K562 (cell line): ENCODE results near the gene BORA. TPM values are rescaled to one million over a fixed set of nuclear protein-coding genes. Genes with fewer than 3 reads are reported as not detected.

Source experiments
- ARNT ChIP-seq, 2 experiments: fragments of 450-650 bp; IDR thresholded peaks; 2 replicates each; pipeline ENCODE4 v1.6.1; 2016; ENCODE audit warnings: mild to moderate bottlenecking in 1 of 2
- CBX1 ChIP-seq: sonication (generic); IDR thresholded peaks from 2 replicates; pipeline ENCODE4 v1.6.1; 2016; ENCODE audit warnings: antibody characterized with exemption, low read depth, mild to moderate bottlenecking
- CREM ChIP-seq: IDR thresholded peaks from 2 replicates; pipeline ENCODE4 v1.6.1; 2014; ENCODE audit warnings: antibody characterized with exemption, low read depth
- EP300 ChIP-seq: IDR thresholded peaks from 2 replicates; pipeline ENCODE4 v1.6.1; 2012; ENCODE audit warnings: low read length, improper control_type of control experiment
- FOXK2 ChIP-seq, 2 experiments: fragments of 450-650 bp; IDR thresholded peaks in 1 of 2; conservative IDR thresholded peaks in 1 of 2; 2 replicates each; pipeline ENCODE4 v1.6.1; 2016; ENCODE audit warnings: low read depth in 2 of 2, mild to moderate bottlenecking in 1 of 2
- FOXP1 ChIP-seq: sonication (generic); formaldehyde crosslinking; IDR thresholded peaks from 2 replicates; pipeline ENCODE4 v1.8.0; 2022; ENCODE audit warnings: mild to moderate bottlenecking, missing genetic modification reagents
- GTF2A2 ChIP-seq: IDR thresholded peaks from 2 replicates; pipeline ENCODE4 v1.6.1; 2016; ENCODE audit warnings: mild to moderate bottlenecking, missing genetic modification characterization, missing compliant biosample characterization
- HNRNPK ChIP-seq: fragments of 200-400 bp; formaldehyde crosslinking; IDR thresholded peaks from one replicate; pipeline ENCODE4 v1.6.1; 2018; ENCODE audit warnings: mild to moderate bottlenecking, low read depth, low read length; ENCODE audit not compliant: poor library complexity, severe bottlenecking
- MIER1 ChIP-seq: fragments of 450-650 bp; IDR thresholded peaks from 2 replicates; pipeline ENCODE4 v1.6.1; 2016; ENCODE audit warnings: antibody characterized with exemption, mild to moderate bottlenecking, low read depth
- MXI1 ChIP-seq: IDR thresholded peaks from 2 replicates; pipeline ENCODE4 v1.6.1; 2011; ENCODE audit warnings: low read depth, mild to moderate bottlenecking, improper control_type of control experiment, low read length
- NFATC3 ChIP-seq: fragments of 450-650 bp; IDR thresholded peaks from 2 replicates; pipeline ENCODE4 v1.6.1; 2017; ENCODE audit warnings: mild to moderate bottlenecking
- NR2F6 ChIP-seq: fragments of 450-650 bp; formaldehyde crosslinking; IDR thresholded peaks from 2 replicates; pipeline ENCODE4 v1.4.0; 2020; ENCODE audit warnings: mild to moderate bottlenecking
- NR4A1 ChIP-seq, 2 experiments: fragments of 250-450 bp in 1 of 2; fragments of 450-650 bp in 1 of 2; sonication (Bioruptor Pico) in 1 of 2; IDR thresholded peaks; 2 replicates each; pipeline versions ENCODE4 v1.4.0 to v1.6.1; 2016 to 2020; ENCODE audit warnings: mild to moderate bottlenecking in 2 of 2, missing compliant biosample characterization in 1 of 2, missing genetic modification characterization in 1 of 2, moderate library complexity in 1 of 2
- TAL1 ChIP-seq: fragments of 450-650 bp; IDR thresholded peaks from 2 replicates; pipeline ENCODE4 v1.6.1; 2016; ENCODE audit warnings: mild to moderate bottlenecking
- XRCC5 ChIP-seq: fragments of 200-400 bp; formaldehyde crosslinking; IDR thresholded peaks from 2 replicates; pipeline ENCODE4 v1.6.1; 2017; ENCODE audit warnings: low read depth, mild to moderate bottlenecking, low read length
- ZFP36 ChIP-seq: fragments of 150-350 bp; IDR thresholded peaks from 2 replicates; pipeline ENCODE4 v1.6.1; 2018; ENCODE audit warnings: low read length, low read depth; ENCODE audit not compliant: partially characterized antibody
- ZNF766 ChIP-seq: fragments of 200-800 bp; sonication (Bioruptor generic); conservative IDR thresholded peaks from 2 replicates; pipeline ENCODE4 v1.6.1; 2016; ENCODE audit warnings: missing genetic modification characterization, missing compliant biosample characterization
- polyA plus RNA-seq, 8 experiments: library from polyadenylated mRNA; depleted of rRNA in 4 of 8; stranded (reverse) in 5 of 8; unstranded in 3 of 8; fragments of >200 nt; fragmentation: Nextera tagmentation in 2 of 8; fragmentation: Illumina TruSeq in 1 of 8; extraction: Ambion mirVana in 2 of 8; extraction: Trizol in 1 of 8; gene quantifications; 2 replicates each; pipeline versions ENCODE4 v1.2.1 to v1.2.3, GENCODE V29; 2011 to 2014; ENCODE audit warnings: inconsistent platforms in 1 of 8, missing spikeins in 1 of 8
- total RNA-seq, 7 experiments: library from RNA; depleted of rRNA in 6 of 7; stranded (reverse); fragments of >200 nt in 6 of 7; fragmentation: Illumina TruSeq in 2 of 7; extraction: Trizol in 2 of 7; gene quantifications; 2 replicates each; pipeline versions ENCODE4 v1.2.1 to v1.2.3, GENCODE V29; 2011 to 2021; ENCODE audit warnings: low replicate concordance in 1 of 7
- TF ChIP-seq, protein P1 (sequence below): fragments of 450-650 bp; IDR thresholded peaks from 2 replicates; pipeline ENCODE4 v1.6.1; 2016; ENCODE audit warnings: antibody characterized with exemption
- TF ChIP-seq, protein P2 (sequence below), 2 experiments: fragments of 450-650 bp; IDR thresholded peaks; 2 replicates each; pipeline ENCODE4 v1.6.1; 2016
- TF ChIP-seq, protein P3 (sequence below): sonication (generic); formaldehyde crosslinking; IDR thresholded peaks from 2 replicates; pipeline ENCODE4 v1.8.1; 2023; ENCODE audit warnings: mild to moderate bottlenecking, missing genetic modification reagents
- TF ChIP-seq, protein P4 (sequence below), 2 experiments: IDR thresholded peaks; 2 replicates each; pipeline ENCODE4 v1.6.1; 2012; ENCODE audit warnings: improper control_type of control experiment in 2 of 2, low read depth in 2 of 2, low read length in 2 of 2, borderline replicate concordance in 1 of 2

BORA gene
- total and polyA plus RNA-seq, 9 of the 15 experiments (the other 6 are each of a cell fraction or from before 2014, with no cell fraction given) = 12.4 to 21.5 (median 18.2) TPM

DNA sequence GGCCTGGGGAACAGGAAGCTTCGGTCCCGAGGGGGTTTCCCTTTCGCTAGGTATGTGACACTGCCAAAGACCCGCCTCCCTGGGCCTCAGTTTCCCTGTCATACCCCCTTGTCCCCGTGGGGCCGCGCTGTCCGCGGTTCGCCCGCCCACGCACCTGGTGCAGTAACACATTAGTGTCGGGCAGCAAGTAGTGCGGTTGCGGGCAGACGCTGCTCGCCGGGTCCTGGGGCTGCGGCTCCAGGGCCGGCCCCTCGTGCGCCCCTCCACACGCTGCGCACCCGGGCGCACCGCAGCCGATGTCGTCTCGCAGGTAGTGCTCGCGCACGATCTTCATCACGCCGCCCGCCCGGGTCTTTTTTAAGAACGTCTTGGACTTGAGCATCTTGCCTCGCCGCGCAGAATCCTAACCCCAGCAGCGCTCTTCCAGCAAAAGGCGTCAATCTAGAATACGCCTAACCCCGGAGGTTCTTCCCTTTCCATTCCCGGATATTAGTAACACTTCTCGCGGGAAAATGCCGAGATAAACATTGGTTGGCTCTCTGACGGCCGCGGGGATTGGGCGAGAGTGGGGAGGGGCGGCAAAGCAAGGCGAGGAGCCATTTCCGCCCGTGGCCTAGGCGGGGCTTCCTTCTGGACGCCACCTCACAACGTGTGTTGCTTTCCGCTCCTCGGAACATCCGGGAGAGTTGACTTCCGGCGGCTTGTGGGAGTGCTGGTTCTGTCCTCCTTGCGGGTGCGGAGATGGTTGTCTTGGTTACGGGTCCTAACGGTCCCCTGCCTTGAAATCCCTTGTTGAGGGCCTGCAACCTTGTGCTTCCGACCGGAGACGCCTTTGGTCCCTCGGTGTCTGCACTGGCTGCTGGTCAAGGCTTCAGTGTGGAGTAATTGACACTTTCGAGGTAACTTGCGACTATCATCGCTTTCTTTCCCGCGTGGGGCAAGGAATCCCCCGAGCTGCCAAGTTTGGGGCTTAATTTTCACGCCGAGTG, 54.0 kb downstream of the BORA start, which contains the start of the genes DIS3 and PIBF1 (continued):
- TF ChIP-seq, protein P1, sequence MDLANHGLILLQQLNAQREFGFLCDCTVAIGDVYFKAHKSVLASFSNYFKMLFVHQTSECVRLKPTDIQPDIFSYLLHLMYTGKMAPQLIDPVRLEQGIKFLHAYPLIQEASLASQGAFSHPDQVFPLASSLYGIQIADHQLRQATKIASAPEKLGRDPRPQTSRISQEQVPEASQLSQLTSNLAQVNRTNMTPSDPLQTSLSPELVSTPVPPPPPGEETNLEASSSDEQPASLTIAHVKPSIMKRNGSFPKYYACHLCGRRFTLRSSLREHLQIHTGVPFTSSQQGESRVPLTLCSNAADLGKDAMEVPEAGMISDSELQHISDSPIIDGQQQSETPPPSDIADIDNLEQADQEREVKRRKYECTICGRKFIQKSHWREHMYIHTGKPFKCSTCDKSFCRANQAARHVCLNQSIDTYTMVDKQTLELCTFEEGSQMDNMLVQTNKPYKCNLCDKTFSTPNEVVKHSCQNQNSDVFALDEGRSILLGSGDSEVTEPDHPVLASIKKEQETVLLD = no peak
- TF ChIP-seq EP300 (peak; percentile 16; the same call in 1 of the 2 replicates), NR2F6 (CRISPR knock-in tag) (no peak), ZNF766 (CRISPR knock-in tag) (no peak), NFATC3 (no peak), ZFP36 (no peak), FOXP1 (CRISPR knock-in tag) (no peak; the same call in 1 of the 2 replicates), NR4A1 (CRISPR knock-in tag; IDR thresholded peaks at IDR 0.05) (no peak), NR4A1 (tag; IDR thresholded peaks at IDR 0.05) (no peak), FOXK2 (conservative IDR thresholded peaks at IDR 0.05 in 1 of 2, IDR thresholded peaks at IDR 0.05 in 1 of 2; ENCODE audit: low read depth in 2 of 2) (peak; percentile 86 to 90; a peak in 3 of 4 replicates), XRCC5 (no peak), MXI1 (peak; percentile 79), ARNT (IDR thresholded peaks at IDR 0.05) (no peak), CREM (peak; percentile 50; the same call in 1 of the 2 replicates), TAL1 (no peak), CBX1 (no peak), MIER1 (no peak), GTF2A2 (tag) (no peak), HNRNPK (no peak)
- TF ChIP-seq, protein P2, sequence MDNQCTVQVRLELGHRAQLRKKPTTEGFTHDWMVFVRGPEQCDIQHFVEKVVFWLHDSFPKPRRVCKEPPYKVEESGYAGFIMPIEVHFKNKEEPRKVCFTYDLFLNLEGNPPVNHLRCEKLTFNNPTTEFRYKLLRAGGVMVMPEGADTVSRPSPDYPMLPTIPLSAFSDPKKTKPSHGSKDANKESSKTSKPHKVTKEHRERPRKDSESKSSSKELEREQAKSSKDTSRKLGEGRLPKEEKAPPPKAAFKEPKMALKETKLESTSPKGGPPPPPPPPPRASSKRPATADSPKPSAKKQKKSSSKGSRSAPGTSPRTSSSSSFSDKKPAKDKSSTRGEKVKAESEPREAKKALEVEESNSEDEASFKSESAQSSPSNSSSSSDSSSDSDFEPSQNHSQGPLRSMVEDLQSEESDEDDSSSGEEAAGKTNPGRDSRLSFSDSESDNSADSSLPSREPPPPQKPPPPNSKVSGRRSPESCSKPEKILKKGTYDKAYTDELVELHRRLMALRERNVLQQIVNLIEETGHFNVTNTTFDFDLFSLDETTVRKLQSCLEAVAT (IDR thresholded peaks at IDR 0.05) = no peak
- TF ChIP-seq, protein P3, sequence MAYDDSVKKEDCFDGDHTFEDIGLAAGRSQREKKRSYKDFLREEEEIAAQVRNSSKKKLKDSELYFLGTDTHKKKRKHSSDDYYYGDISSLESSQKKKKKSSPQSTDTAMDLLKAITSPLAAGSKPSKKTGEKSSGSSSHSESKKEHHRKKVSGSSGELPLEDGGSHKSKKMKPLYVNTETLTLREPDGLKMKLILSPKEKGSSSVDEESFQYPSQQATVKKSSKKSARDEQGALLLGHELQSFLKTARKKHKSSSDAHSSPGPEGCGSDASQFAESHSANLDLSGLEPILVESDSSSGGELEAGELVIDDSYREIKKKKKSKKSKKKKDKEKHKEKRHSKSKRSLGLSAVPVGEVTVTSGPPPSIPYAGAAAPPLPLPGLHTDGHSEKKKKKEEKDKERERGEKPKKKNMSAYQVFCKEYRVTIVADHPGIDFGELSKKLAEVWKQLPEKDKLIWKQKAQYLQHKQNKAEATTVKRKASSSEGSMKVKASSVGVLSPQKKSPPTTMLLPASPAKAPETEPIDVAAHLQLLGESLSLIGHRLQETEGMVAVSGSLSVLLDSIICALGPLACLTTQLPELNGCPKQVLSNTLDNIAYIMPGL (CRISPR knock-in tag) = no peak
- TF ChIP-seq, protein P4, sequence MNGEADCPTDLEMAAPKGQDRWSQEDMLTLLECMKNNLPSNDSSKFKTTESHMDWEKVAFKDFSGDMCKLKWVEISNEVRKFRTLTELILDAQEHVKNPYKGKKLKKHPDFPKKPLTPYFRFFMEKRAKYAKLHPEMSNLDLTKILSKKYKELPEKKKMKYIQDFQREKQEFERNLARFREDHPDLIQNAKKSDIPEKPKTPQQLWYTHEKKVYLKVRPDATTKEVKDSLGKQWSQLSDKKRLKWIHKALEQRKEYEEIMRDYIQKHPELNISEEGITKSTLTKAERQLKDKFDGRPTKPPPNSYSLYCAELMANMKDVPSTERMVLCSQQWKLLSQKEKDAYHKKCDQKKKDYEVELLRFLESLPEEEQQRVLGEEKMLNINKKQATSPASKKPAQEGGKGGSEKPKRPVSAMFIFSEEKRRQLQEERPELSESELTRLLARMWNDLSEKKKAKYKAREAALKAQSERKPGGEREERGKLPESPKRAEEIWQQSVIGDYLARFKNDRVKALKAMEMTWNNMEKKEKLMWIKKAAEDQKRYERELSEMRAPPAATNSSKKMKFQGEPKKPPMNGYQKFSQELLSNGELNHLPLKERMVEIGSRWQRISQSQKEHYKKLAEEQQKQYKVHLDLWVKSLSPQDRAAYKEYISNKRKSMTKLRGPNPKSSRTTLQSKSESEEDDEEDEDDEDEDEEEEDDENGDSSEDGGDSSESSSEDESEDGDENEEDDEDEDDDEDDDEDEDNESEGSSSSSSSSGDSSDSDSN (IDR thresholded peaks at IDR 0.05; ENCODE audit: borderline replicate concordance in 1 of 2, low read depth in 2 of 2, low read length in 2 of 2) = peak in 1 of 2 experiments; percentile 60; a peak in 1 of 4 replicates
